ENCODE data around the gene COMMD1. TPM values are rescaled to one million over a fixed set of nuclear protein-coding genes. Genes with fewer than 3 reads are reported as not detected.

The COMMD1 gene
- total and polyA plus RNA-seq, 9 donors = 48.6 to 76.8 (median 62.0) TPM

DNA sequence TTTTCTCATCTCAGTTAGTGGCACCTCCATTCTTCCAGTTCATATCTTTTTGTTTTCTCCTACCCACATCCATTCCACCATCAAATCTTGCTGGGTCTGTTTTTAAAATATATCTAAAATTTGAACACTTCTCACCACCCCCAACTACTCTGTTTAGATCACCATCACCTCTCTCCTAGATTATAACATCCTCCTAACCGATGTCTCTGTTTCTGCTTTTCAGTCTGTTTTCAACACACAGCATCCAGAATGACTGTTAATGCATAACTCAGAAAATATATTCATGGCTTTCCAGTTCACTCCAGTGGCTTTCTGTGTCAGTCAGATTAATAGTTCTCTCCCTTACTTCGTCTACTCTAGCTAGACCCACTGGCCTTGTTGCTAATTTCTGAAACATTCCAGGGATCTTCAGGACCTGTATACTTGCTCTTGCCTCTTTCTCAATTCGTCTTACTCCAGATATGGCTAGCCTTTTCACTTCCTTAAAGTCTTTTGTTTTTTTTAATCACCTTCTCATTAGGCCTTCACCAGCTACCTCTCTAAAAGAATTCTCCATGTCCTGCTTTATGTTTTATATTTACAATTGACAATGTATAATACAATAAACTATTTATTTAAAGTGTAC, 105.3 kb downstream of the COMMD1 start:
- H3K36me3 ChIP-seq (ENCODE audit: control insufficient read depth, insufficient read depth, low read length) = no peaks in the 10 kb centered on the region

DNA sequence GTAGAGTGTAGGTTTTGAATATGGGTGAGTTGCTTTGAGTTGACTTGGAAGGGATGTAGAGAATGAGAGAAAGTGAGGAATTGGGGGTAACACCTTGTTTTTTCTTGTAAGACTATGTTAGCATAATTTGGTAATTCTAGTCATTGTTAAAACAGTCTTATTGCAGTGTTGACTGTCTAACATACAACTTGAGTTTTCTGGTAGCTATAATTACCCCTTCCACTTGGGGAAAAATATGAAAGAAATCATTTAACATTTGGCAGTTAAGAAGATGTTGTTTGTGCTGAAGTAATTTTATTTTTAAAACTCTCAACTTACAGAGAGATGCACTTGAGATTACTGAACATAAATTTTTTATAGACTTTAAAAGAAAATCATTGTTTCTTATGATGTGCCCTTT, 108.2 kb downstream of the COMMD1 start:
- no peak for DNase-seq
- H3K4me1 ChIP-seq (ENCODE audit: control insufficient read depth, insufficient read depth, low read length) = peaks cover 5% of the 10 kb centered on the region
- peak overlapping the region; percentile 62 for H3K27ac ChIP-seq (ENCODE audit: low read length)

More for the DNA sequence above, 105.3 kb downstream of the COMMD1 start:
- no peak overlapping the region for H3K27ac ChIP-seq (ENCODE audit: low read length)
- H3K4me1 ChIP-seq (ENCODE audit: control insufficient read depth, insufficient read depth, low read length) = peaks cover 5% of the 10 kb centered on the region
- no peak for DNase-seq
- no peaks in the 10 kb centered on the region for H3K9me3 ChIP-seq (replicated peaks; ENCODE audit: control insufficient read depth, low read depth, low read length)
- no peak overlapping the region for H3K4me3 ChIP-seq (ENCODE audit: low read length)
- no peaks in the 10 kb centered on the region for H3K27me3 ChIP-seq (ENCODE audit: control insufficient read depth, insufficient read depth, low read length)
- WGBS (ENCODE audit: insufficient coverage) = 80% methylated on average over 2 of the region's 3 CpGs

GRCh38 chr2:62014102-62014501, 108.6 kb downstream of the COMMD1 start:
- peak overlapping the region; percentile 62 for H3K27ac ChIP-seq (ENCODE audit: low read length)
- no peaks in the 10 kb centered on the region for H3K9me3 ChIP-seq (replicated peaks; ENCODE audit: control insufficient read depth, low read depth, low read length)
- peaks cover 5% of the 10 kb centered on the region for H3K4me1 ChIP-seq (ENCODE audit: control insufficient read depth, insufficient read depth, low read length)
- no peak overlapping the region for H3K4me3 ChIP-seq (ENCODE audit: low read length)
- H3K36me3 ChIP-seq (ENCODE audit: control insufficient read depth, insufficient read depth, low read length) = no peaks in the 10 kb centered on the region
- peak; percentile 95 for DNase-seq
- WGBS (ENCODE audit: insufficient coverage) = 0% methylated on average over 2 of the region's 2 CpGs
- H3K27me3 ChIP-seq (ENCODE audit: control insufficient read depth, insufficient read depth, low read length) = no peaks in the 10 kb centered on the region

More for the DNA sequence above, 108.2 kb downstream of the COMMD1 start:
- H3K27me3 ChIP-seq (ENCODE audit: control insufficient read depth, insufficient read depth, low read length) = no peaks in the 10 kb centered on the region
- H3K36me3 ChIP-seq (ENCODE audit: control insufficient read depth, insufficient read depth, low read length) = no peaks in the 10 kb centered on the region
- H3K4me3 ChIP-seq (ENCODE audit: low read length) = no peak overlapping the region
- no peaks in the 10 kb centered on the region for H3K9me3 ChIP-seq (replicated peaks; ENCODE audit: control insufficient read depth, low read depth, low read length)

- Histone ChIP-seq H3K27me3 (ENCODE audit: control insufficient read depth, insufficient read depth, low read length) (no peaks in the 10 kb centered on the region), H3K4me3 (ENCODE audit: low read length) (no peak overlapping the region), H3K27ac (ENCODE audit: low read length) (no peak overlapping the region), H3K36me3 (ENCODE audit: control insufficient read depth, insufficient read depth, low read length) (no peaks in the 10 kb centered on the region), H3K4me1 (ENCODE audit: control insufficient read depth, insufficient read depth, low read length) (peaks cover 5% of the 10 kb centered on the region), H3K9me3 (replicated peaks; ENCODE audit: control insufficient read depth, low read depth, low read length) (no peaks in the 10 kb centered on the region)
- DNase-seq = no peak
- WGBS (ENCODE audit: insufficient coverage) = no CpG with 5 or more reads among the region's 1 CpG
Measured at GRCh38 chr2:62016957-62017356, 111.5 kb downstream of the COMMD1 start.

GRCh38 chr2:62029910-62030309, 124.4 kb downstream of the COMMD1 start:
- 84% methylated on average over 3 of the region's 3 CpGs for WGBS (ENCODE audit: insufficient coverage)

DNA sequence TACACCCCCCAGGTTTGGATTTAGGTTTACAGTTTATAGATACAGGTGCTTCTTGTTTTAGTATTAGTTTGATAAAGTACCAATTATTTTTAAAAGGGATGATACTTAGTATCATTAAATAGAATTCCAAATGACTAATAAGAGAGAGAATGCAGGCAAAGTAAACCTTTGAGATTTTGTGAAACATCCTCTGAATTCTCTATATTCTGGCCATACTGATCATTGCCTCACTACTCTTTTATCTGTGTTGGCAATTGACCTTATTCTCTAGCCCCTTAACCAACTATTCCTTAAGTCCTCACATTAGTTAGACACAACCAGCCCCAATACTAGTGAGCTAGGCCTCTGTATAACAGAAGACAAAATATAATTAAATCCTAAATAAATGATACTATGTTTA, 125.4 kb downstream of the COMMD1 start:
- no peak for DNase-seq
- Histone ChIP-seq H3K4me3 (ENCODE audit: low read length) (no peak overlapping the region), H3K4me1 (ENCODE audit: control insufficient read depth, insufficient read depth, low read length) (no peaks in the 10 kb centered on the region), H3K36me3 (ENCODE audit: control insufficient read depth, insufficient read depth, low read length) (no peaks in the 10 kb centered on the region), H3K9me3 (replicated peaks; ENCODE audit: control insufficient read depth, low read depth, low read length) (no peaks in the 10 kb centered on the region), H3K27me3 (ENCODE audit: control insufficient read depth, insufficient read depth, low read length) (no peaks in the 10 kb centered on the region), H3K27ac (ENCODE audit: low read length) (no peak overlapping the region)

More at GRCh38 chr2:62029910-62030309, 124.4 kb downstream of the COMMD1 start:
- Histone ChIP-seq H3K36me3 (ENCODE audit: control insufficient read depth, insufficient read depth, low read length) (no peaks in the 10 kb centered on the region), H3K27ac (ENCODE audit: low read length) (no peak overlapping the region), H3K27me3 (ENCODE audit: control insufficient read depth, insufficient read depth, low read length) (no peaks in the 10 kb centered on the region), H3K9me3 (replicated peaks; ENCODE audit: control insufficient read depth, low read depth, low read length) (no peaks in the 10 kb centered on the region), H3K4me3 (ENCODE audit: low read length) (no peak overlapping the region), H3K4me1 (ENCODE audit: control insufficient read depth, insufficient read depth, low read length) (no peaks in the 10 kb centered on the region)
- no peak for DNase-seq

GRCh38 chr2:62032096-62032495, 126.6 kb downstream of the COMMD1 start:
- WGBS (ENCODE audit: insufficient coverage) = 98% methylated on average over 5 of the region's 5 CpGs
- Histone ChIP-seq H3K9me3 (replicated peaks; ENCODE audit: control insufficient read depth, low read depth, low read length) (no peaks in the 10 kb centered on the region), H3K36me3 (ENCODE audit: control insufficient read depth, insufficient read depth, low read length) (no peaks in the 10 kb centered on the region), H3K27ac (ENCODE audit: low read length) (no peak overlapping the region), H3K27me3 (ENCODE audit: control insufficient read depth, insufficient read depth, low read length) (no peaks in the 10 kb centered on the region), H3K4me3 (ENCODE audit: low read length) (no peak overlapping the region), H3K4me1 (ENCODE audit: control insufficient read depth, insufficient read depth, low read length) (no peaks in the 10 kb centered on the region)
- no peak for DNase-seq

GRCh38 chr2:62034715-62035114, 129.2 kb downstream of the COMMD1 start:
- no peak overlapping the region for H3K27ac ChIP-seq (ENCODE audit: low read length)
- no peaks in the 10 kb centered on the region for H3K36me3 ChIP-seq (ENCODE audit: control insufficient read depth, insufficient read depth, low read length)
- no peak overlapping the region for H3K4me3 ChIP-seq (ENCODE audit: low read length)
- no peak for DNase-seq
- H3K4me1 ChIP-seq (ENCODE audit: control insufficient read depth, insufficient read depth, low read length) = no peaks in the 10 kb centered on the region
- no peaks in the 10 kb centered on the region for H3K9me3 ChIP-seq (replicated peaks; ENCODE audit: control insufficient read depth, low read depth, low read length)
- H3K27me3 ChIP-seq (ENCODE audit: control insufficient read depth, insufficient read depth, low read length) = no peaks in the 10 kb centered on the region

DNA sequence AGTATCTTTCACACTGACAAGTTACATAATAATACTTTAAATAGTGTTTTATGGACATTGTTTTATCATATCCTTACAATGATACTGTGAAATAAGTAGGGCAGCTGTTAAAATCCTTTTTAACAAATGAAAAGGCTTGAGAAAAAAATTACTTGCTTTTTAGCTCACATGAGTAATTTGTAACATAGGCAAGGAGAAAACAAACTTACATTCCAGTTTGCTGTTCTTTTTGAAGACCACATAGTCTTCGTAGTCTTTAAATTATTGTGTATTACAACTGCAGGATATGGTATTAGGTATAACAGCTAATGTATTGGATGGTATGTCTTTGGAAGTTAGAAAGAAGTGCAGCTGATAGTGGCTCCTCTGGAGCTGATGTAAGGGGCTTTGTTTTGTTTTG, 130.8 kb downstream of the COMMD1 start:
- WGBS (ENCODE audit: insufficient coverage) = no CpG with 5 or more reads among the region's 1 CpG
- Histone ChIP-seq H3K27ac (ENCODE audit: low read length) (no peak overlapping the region), H3K4me3 (ENCODE audit: low read length) (no peak overlapping the region), H3K27me3 (ENCODE audit: control insufficient read depth, insufficient read depth, low read length) (no peaks in the 10 kb centered on the region), H3K36me3 (ENCODE audit: control insufficient read depth, insufficient read depth, low read length) (no peaks in the 10 kb centered on the region), H3K4me1 (ENCODE audit: control insufficient read depth, insufficient read depth, low read length) (no peaks in the 10 kb centered on the region), H3K9me3 (replicated peaks; ENCODE audit: control insufficient read depth, low read depth, low read length) (no peaks in the 10 kb centered on the region)
- DNase-seq = no peak

GRCh38 chr2:62036761-62037250, 131.3 kb downstream of the COMMD1 start:
- DNase-seq = no peak
- Histone ChIP-seq H3K4me1 (ENCODE audit: control insufficient read depth, insufficient read depth, low read length) (no peaks in the 10 kb centered on the region), H3K4me3 (ENCODE audit: low read length) (no peak overlapping the region), H3K9me3 (replicated peaks; ENCODE audit: control insufficient read depth, low read depth, low read length) (no peaks in the 10 kb centered on the region), H3K27me3 (ENCODE audit: control insufficient read depth, insufficient read depth, low read length) (no peaks in the 10 kb centered on the region), H3K36me3 (ENCODE audit: control insufficient read depth, insufficient read depth, low read length) (no peaks in the 10 kb centered on the region), H3K27ac (ENCODE audit: low read length) (no peak overlapping the region)
- WGBS (ENCODE audit: insufficient coverage) = no CpG with 5 or more reads among the region's 2 CpGs

All from muscle of leg (tissue), 11 donors.